Lung microvascular endothelial cell (primary cell): ENCODE data around the gene FBXL7. TPM values are rescaled to one million over a fixed set of nuclear protein-coding genes. Genes with fewer than 3 reads are reported as not detected.

Source experiments
- DNase-seq, 2 donors: peaks; one replicate each; pipeline versions ENCODE4 v3.0.0 to v3.0.0-alpha.2; 2010; ENCODE audit warnings: low read depth in 2 of 2
- total RNA-seq: library from RNA; depleted of rRNA; stranded (reverse); fragments of >200 nt; gene quantifications from 2 replicates; pipeline ENCODE4 v1.2.1, GENCODE V29; 2014

The FBXL7 gene
- total RNA-seq, 1 donor from 2014 or later: 14.1 TPM

- peak; percentile 39 to 56 for DNase-seq
Measured at GRCh38 chr5:15933259-15934207, 433.6 kb downstream of the FBXL7 start.

DNA sequence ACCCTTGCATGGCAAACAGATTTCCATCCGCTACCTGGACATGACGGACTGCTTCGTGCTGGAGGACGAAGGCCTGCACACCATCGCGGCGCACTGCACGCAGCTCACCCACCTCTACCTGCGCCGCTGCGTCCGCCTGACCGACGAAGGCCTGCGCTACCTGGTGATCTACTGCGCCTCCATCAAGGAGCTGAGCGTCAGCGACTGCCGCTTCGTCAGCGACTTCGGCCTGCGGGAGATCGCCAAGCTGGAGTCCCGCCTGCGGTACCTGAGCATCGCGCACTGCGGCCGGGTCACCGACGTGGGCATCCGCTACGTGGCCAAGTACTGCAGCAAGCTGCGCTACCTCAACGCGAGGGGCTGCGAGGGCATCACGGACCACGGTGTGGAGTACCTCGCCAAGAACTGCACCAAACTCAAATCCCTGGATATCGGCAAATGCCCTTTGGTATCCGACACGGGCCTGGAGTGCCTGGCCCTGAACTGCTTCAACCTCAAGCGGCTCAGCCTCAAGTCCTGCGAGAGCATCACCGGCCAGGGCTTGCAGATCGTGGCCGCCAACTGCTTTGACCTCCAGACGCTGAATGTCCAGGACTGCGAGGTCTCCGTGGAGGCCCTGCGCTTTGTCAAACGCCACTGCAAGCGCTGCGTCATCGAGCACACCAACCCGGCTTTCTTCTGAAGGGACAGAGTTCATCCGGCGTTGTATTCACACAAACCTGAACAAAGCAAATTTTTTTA, 436.7 kb downstream of the FBXL7 start:
- DNase-seq: no peak

GRCh38 chr5:15937708-15938107, 437.7 kb downstream of the FBXL7 start:
- DNase-seq: no peak

GRCh38 chr5:15938186-15938585, 438.2 kb downstream of the FBXL7 start:
- DNase-seq: no peak

- peak; percentile 41 to 93 for DNase-seq
Measured at GRCh38 chr5:15938961-15939360, 439.0 kb downstream of the FBXL7 start.

GRCh38 chr5:15940905-15941304, 440.9 kb downstream of the FBXL7 start:
- no peak for DNase-seq

DNA sequence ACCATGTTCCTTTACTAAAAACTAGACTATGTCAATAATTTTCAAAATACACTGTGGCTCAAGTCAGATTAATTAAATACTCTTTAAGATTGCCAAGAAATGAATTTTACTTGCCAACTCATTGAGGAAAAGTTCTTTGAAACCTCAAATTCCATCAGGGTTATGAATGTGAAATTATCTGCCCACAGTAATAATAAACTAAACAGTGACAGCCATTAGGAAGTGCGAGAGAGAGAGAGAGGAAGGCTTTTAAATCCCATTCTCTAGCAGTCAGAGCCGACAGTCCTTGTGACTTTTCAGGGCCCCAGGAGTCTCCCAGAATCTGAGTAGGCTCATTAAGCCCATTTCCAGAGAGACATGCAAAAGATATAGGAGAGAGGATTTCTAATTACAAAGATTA, 443.5 kb downstream of the FBXL7 start:
- DNase-seq: peak in 1 of 2 donors; percentile 9

DNA sequence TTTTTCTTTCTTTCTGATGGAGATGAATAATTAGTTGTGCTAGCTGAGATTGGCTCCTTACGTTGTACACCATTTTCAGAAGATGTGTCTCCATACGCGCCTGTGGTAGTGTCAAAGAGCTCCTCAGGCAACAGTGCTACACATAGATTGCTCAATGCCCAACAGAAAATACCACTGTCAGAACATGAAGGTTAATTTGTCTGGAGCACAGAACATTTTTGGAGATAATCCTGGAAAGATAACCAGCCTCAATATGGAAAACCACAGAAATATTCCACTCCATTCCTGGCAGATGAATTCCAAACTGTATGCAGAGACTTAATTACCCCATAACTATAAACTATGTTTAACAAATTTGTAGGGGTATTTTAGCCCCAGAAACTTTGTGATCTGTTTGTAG, 446.0 kb downstream of the FBXL7 start:
- no peak for DNase-seq

DNA sequence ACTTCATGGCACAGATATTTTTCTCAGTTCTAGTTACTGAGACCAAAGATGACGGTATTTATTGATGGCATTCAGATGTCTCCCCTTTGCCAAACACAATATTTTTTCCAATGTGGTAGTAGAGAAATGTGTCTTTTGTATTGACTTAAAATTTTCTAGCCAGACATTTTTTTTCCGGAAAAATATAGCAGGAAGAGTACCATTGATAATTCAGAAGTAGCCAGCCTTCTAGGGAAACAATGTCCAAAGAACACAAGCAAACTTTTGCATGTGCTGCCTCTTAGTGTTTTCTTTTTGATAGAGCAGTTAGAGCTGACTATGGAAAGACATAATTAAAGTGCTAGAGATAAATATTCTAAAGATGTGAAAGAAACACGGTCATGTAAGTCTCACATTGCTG, 448.2 kb downstream of the FBXL7 start:
- peak in 1 of 2 donors; percentile 54 for DNase-seq

- no peak for DNase-seq
Measured at GRCh38 chr5:15951126-15951525, 451.1 kb downstream of the FBXL7 start.

- DNase-seq: no peak
Measured at GRCh38 chr5:15951550-15951949, 451.6 kb downstream of the FBXL7 start.

- DNase-seq: no peak
Measured at GRCh38 chr5:15956622-15957021, 456.6 kb downstream of the FBXL7 start.

- DNase-seq: peak in 1 of 2 donors; percentile 15
Measured at GRCh38 chr5:15957124-15957523, 457.1 kb downstream of the FBXL7 start.

- DNase-seq: no peak
Measured at GRCh38 chr5:15959370-15960164, 459.6 kb downstream of the FBXL7 start.

DNA sequence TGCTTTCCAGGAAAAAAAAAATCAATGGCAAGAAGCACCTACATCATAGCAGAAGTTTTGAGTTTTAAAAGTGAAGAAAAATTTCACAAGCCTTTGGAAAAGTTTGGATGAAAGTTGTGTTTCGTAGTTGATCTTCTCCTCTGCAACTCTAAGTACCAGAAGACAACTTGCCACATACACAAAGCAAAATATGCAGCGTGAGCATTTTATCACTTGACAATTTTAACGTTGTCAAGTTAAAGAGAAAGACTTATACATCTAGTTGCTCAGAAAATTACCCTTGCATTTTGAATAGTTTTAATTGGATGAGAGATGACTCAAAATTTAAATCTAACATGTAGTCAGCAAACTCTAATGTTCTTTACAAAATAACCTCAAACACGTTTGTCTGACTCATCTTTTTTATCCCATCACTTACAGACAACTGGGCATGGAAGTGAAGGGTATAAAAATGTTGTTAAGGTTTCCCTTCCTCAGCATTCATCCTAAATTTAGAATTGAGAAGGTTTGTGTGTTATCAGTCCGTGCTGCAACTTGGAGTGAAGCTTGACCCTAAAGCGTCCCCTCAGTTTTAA, 466.2 kb downstream of the FBXL7 start:
- no peak for DNase-seq

DNA sequence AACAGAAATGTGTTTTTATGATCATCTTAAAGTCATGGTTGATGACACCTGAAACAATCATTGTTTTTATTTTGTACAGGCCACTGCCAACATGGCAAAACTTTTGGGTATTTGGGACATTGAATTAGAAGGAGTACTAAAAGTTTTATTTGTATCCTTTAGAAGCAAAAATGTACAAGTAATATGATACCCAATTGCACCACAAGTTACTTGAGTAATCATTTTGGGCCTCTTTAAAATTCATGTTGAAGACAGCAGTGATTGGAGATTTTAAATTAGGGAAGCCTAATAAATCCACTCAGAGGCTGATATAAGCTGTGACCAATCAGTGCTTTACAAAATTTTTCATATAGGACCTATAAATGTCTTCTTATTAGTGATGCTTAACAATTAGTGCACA, 466.7 kb downstream of the FBXL7 start:
- no peak for DNase-seq

DNA sequence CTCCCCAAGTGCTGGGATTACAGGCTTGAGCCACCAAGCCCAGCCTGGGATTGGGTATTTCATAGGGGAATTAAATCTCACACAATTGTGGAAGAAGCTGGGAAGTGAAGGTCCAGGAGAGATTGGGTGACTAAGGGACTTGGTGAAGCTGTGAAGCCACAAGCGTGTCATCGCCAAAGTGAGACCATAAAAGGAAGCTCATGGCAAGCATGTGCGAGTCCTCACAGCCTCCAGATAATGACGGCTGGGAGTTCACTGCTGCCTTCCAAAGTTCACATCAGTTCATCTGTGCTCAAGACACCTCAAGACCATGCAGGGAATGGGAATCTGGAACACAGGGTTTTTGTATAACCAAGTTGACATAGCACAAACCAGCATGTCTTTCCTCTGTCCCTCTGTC, 469.0 kb downstream of the FBXL7 start:
- DNase-seq: no peak

- peak in 1 of 2 donors; percentile 75 for DNase-seq
Measured at GRCh38 chr5:15977851-15978250, 477.9 kb downstream of the FBXL7 start.

GRCh38 chr5:15980835-15981234, 480.9 kb downstream of the FBXL7 start:
- no peak for DNase-seq

GRCh38 chr5:15983392-15983791, 483.4 kb downstream of the FBXL7 start:
- peak; percentile 8 to 35 for DNase-seq
